GM12878 (cell line): Measurements from ENCODE around the gene NLGN2. TPM values are rescaled to one million over a fixed set of nuclear protein-coding genes. Genes with fewer than 3 reads are reported as not detected.

Experiments used
- ATAC-seq: fragments of 200-7000 bp; cut with Tn5 transposase; 3 replicates; pipeline ENCODE4 v1.9.1; 2020; ENCODE audit warnings: mild to moderate bottlenecking, moderate library complexity
- BruUV-seq: library from RNA; stranded (reverse); fragments of 400-500 nt; replicated peaks from 2 replicates; lab custom pipeline; 2021; lab: Mats Ljungman, UMichigan
- CTCF ChIA-PET: fragments of 300-600 bp; sonication (Branson Sonifier 250); formaldehyde crosslinking; extraction: SDS; loops from one replicate; lab custom pipeline; 2021; ENCODE audit warnings: inconsistent platforms; lab: Yijun Ruan, JAX
- POLR2A ChIA-PET: fragments of 350-600 bp; formaldehyde crosslinking; extraction: SDS; loops from one replicate; lab custom pipeline; 2021; ENCODE audit warnings: inconsistent platforms; lab: Charles Lee
- RAD21 ChIA-PET: fragments of 300-600 bp; sonication (Branson Sonifier 250); formaldehyde crosslinking; loops from one replicate; lab custom pipeline; 2023; ENCODE audit warnings: antibody characterized with exemption; ENCODE audit not compliant: unreplicated experiment; lab: Charles Lee
- SMC1A ChIA-PET: fragments of 300-600 bp; sonication (Branson Sonifier 250); formaldehyde crosslinking; loops from one replicate; lab custom pipeline; 2023; ENCODE audit not compliant: unreplicated experiment, uncharacterized antibody; lab: Charles Lee
- DNase-seq: peaks from one replicate; pipeline ENCODE4 v3.0.0-alpha.2; 2011; ENCODE audit warnings: low read depth, low spot score
- FAIRE-seq: peaks from 3 replicates; lab custom pipeline; 2011; peaks lifted over from hg19 to GRCh38; lab: Jason Lieb, UNC
- H2AFZ ChIP-seq: 2 replicates; pipeline ENCODE4 v1.6.0; 2011; ENCODE audit warnings: low read depth, low read length, control low read depth; ENCODE audit not compliant: control insufficient read depth
- H3K27ac ChIP-seq: 2 replicates; pipeline ENCODE4 v1.5.1; 2011; ENCODE audit warnings: control low read depth; ENCODE audit not compliant: control insufficient read depth, insufficient read depth
- H3K27me3 ChIP-seq, 2 experiments: replicated peaks in 1 of 2; 2 replicates each; pipeline versions ENCODE4 v1.6.0 to v1.6.1; 2011; ENCODE audit warnings: low read length in 1 of 2; ENCODE audit not compliant: control insufficient read depth in 2 of 2, insufficient read depth in 2 of 2
- H3K36me3 ChIP-seq, 2 experiments: 2 replicates each; pipeline ENCODE4 v1.5.1; 2011; ENCODE audit warnings: low read length in 1 of 2; ENCODE audit not compliant: control insufficient read depth in 2 of 2, insufficient read depth in 2 of 2
- H3K4me1 ChIP-seq: 2 replicates; pipeline ENCODE4 v1.6.1; 2011; ENCODE audit warnings: mild to moderate bottlenecking, low read length, moderate library complexity, mixed read lengths; ENCODE audit not compliant: control insufficient read depth, insufficient read depth
- H3K4me2 ChIP-seq: 2 replicates; pipeline ENCODE4 v1.6.0; 2011; ENCODE audit warnings: control low read depth; ENCODE audit not compliant: control insufficient read depth, insufficient read depth
- H3K4me3 ChIP-seq: fragments of 200-600 bp; sonication (generic); 2 replicates; pipeline ENCODE4 v1.5.1; 2016
- H3K79me2 ChIP-seq: 2 replicates; pipeline ENCODE4 v1.6.0; 2011; ENCODE audit warnings: low read length; ENCODE audit not compliant: control insufficient read depth, insufficient read depth
- H3K9ac ChIP-seq: 2 replicates; pipeline ENCODE4 v1.8.0; 2011; ENCODE audit warnings: low read length, control low read depth, mixed read lengths; ENCODE audit not compliant: control insufficient read depth, insufficient read depth
- H3K9me3 ChIP-seq: replicated peaks from 3 replicates; pipeline ENCODE4 v1.5.1; 2011; ENCODE audit warnings: mild to moderate bottlenecking, low read length; ENCODE audit not compliant: control insufficient read depth, insufficient read depth
- H4K20me1 ChIP-seq: 2 replicates; pipeline ENCODE4 v1.6.0; 2011; ENCODE audit not compliant: control insufficient read depth, insufficient read depth
- CHD1 ChIP-seq: IDR thresholded peaks from 2 replicates; pipeline ENCODE4 v1.6.1; 2012; ENCODE audit warnings: low read depth, low read length, improper control_type of control experiment
- MEF2B ChIP-seq: fragments of 450-650 bp; IDR thresholded peaks from 2 replicates; pipeline ENCODE4 v1.6.1; 2018; ENCODE audit warnings: mild to moderate bottlenecking, moderate library complexity; ENCODE audit not compliant: partially characterized antibody, poor library complexity, severe bottlenecking
- SMAD5 ChIP-seq: IDR thresholded peaks from 2 replicates; pipeline ENCODE4 v1.6.1; 2016; ENCODE audit warnings: antibody characterized with exemption, low read depth
- TCF7 ChIP-seq: IDR thresholded peaks from 2 replicates; pipeline ENCODE4 v1.6.1; 2014; ENCODE audit warnings: antibody characterized with exemption, borderline replicate concordance
- ZZZ3 ChIP-seq: IDR thresholded peaks from 2 replicates; pipeline ENCODE4 v1.6.1; 2011; ENCODE audit warnings: low read depth; ENCODE audit not compliant: control insufficient read depth, insufficient read length
- WGBS: methylation state at CpG from one replicate; pipeline ENCODE4 v1.1.6; 2016; ENCODE audit warnings: low lambda C conversion rate; ENCODE audit not compliant: insufficient replicate concordance, insufficient coverage; ENCODE audit errors: missing lambda C conversion rate; 5-methylcytosine and 5-hydroxymethylcytosine counted together
- in situ Hi-C: fragments of 300-500 bp; cut with MboI; formaldehyde crosslinking; loops from 9 replicates; pipeline ENCODE4 v1.14.3; 2018; ENCODE audit warnings: mixed read lengths
- intact Hi-C: fragments of 100-400 bp; cut with micrococcal nuclease; formaldehyde crosslinking; loops from one replicate; pipeline ENCODE4 v1.14.2; 2022; ENCODE audit not compliant: unreplicated experiment
- polyA plus RNA-seq, 11 experiments: library from polyadenylated mRNA; depleted of rRNA in 4 of 11; unstranded in 6 of 11; stranded (reverse) in 5 of 11; fragments of >200 nt; fragmentation: Nextera tagmentation in 4 of 11; fragmentation: Illumina TruSeq in 1 of 11; extraction: Ambion mirVana in 4 of 11; extraction: Trizol in 1 of 11; gene quantifications; 1 replicate in 1 of 11; 2 replicates in 10 of 11; pipeline versions ENCODE4 v1.2.1 to v1.2.3, GENCODE V29; 2011 to 2016; ENCODE audit warnings: inconsistent platforms in 2 of 11, missing spikeins in 2 of 11, low read depth in 1 of 11
- total RNA-seq, 4 experiments: library from RNA; depleted of rRNA in 3 of 4; stranded (reverse); fragments of >200 nt in 3 of 4; fragmentation: Illumina TruSeq in 1 of 4; extraction: Trizol in 1 of 4; gene quantifications; 2 replicates each; pipeline versions ENCODE4 v1.2.1 to v1.2.3, GENCODE V29; 2013 to 2021
- TF ChIP-seq, protein P1 (sequence below): fragments of 450-650 bp; formaldehyde crosslinking; IDR thresholded peaks from 2 replicates; pipeline ENCODE4 v1.5.0; 2022; ENCODE audit warnings: mild to moderate bottlenecking, missing genetic modification characterization

The NLGN2 gene
- total and polyA plus RNA-seq, 10 of the 15 experiments (the other 5 are each of a cell fraction or from before 2014, with no cell fraction given) = 0.02 to 0.87 (median 0.11) TPM; not detected in 2

DNA sequence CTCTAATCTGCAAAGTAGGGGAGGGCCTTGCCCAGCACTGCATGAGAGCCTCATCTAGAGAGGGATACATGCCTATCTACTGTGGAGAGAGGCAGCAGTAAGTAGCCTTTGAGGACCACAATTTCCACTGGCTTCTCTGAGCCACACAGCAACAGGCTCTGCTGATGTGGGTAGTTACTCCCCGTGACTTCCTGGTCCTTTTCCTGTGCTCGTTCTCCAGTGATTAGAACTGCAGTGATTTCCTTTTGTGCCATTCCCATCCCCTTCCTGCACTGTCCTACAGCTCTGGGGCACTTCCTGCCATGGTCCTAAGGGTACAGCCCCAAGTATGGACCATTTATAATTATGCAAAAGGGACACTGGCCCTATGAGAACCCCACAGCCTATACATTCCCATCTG, 16.3 kb upstream of the NLGN2 start:
- Histone ChIP-seq H4K20me1 (no peaks in the 10 kb centered on the region), H3K4me2 (no peak overlapping the region), H3K4me1 (no peaks in the 10 kb centered on the region), H3K9me3 (no peaks in the 10 kb centered on the region), H3K27ac (no peak overlapping the region), H2AFZ (no peak overlapping the region), H3K9ac (no peak overlapping the region), H3K27me3 (no peaks in the 10 kb centered on the region), H3K79me2 (peaks cover 2% of the 10 kb centered on the region), H3K4me3 (no peak overlapping the region), H3K36me3 (no peaks in the 10 kb centered on the region)
- ChIA-PET RAD21 (no interaction called here), SMC1A (no interaction called here), CTCF (no interaction called here), POLR2A (no interaction called here)
- no peak for FAIRE-seq
- TF ChIP-seq, protein P1, sequence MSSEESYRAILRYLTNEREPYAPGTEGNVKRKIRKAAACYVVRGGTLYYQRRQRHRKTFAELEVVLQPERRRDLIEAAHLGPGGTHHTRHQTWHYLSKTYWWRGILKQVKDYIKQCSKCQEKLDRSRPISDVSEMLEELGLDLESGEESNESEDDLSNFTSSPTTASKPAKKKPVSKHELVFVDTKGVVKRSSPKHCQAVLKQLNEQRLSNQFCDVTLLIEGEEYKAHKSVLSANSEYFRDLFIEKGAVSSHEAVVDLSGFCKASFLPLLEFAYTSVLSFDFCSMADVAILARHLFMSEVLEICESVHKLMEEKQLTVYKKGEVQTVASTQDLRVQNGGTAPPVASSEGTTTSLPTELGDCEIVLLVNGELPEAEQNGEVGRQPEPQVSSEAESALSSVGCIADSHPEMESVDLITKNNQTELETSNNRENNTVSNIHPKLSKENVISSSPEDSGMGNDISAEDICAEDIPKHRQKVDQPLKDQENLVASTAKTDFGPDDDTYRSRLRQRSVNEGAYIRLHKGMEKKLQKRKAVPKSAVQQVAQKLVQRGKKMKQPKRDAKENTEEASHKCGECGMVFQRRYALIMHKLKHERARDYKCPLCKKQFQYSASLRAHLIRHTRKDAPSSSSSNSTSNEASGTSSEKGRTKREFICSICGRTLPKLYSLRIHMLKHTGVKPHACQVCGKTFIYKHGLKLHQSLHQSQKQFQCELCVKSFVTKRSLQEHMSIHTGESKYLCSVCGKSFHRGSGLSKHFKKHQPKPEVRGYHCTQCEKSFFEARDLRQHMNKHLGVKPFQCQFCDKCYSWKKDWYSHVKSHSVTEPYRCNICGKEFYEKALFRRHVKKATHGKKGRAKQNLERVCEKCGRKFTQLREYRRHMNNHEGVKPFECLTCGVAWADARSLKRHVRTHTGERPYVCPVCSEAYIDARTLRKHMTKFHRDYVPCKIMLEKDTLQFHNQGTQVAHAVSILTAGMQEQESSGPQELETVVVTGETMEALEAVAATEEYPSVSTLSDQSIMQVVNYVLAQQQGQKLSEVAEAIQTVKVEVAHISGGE (CRISPR knock-in tag) = no peak
- TF ChIP-seq SMAD5 (no peak), CHD1 (no peak), MEF2B (no peak), TCF7 (no peak), ZZZ3 (no peak)
- in situ Hi-C loops = no loop called here
- intact Hi-C loops = no loop called here
- DNase-seq = no peak
- no TSS peak for BruUV-seq
- 87% methylated on average over 2 of the region's 2 CpGs for WGBS
- ATAC-seq = no peak
